GM23248 (cell line): ENCODE measurements around the gene PLCXD1.

Experiments used
- EZH2 ChIP-seq: fragments of 200-600 bp; sonication (generic); IDR thresholded peaks from 2 replicates; pipeline ENCODE4 v1.6.1; 2018; ENCODE audit warnings: antibody characterized with exemption, mild to moderate bottlenecking; ENCODE audit not compliant: insufficient read depth, poor library complexity, severe bottlenecking
- EZH2phosphoT487 ChIP-seq: fragments of 200-600 bp; sonication (generic); IDR thresholded peaks from 2 replicates; pipeline ENCODE4 v1.6.1; 2018; ENCODE audit warnings: antibody characterized with exemption, moderate library complexity, mild to moderate bottlenecking, low read depth; ENCODE audit not compliant: insufficient read depth

GRCh38 chrX:275476-275966 lies 5.7 kb upstream of the PLCXD1 start:
- TF ChIP-seq EZH2: no peak
- no peak for TF ChIP-seq EZH2phosphoT487
